SKM-1 (cell line): ENCODE data around the gene RASSF4.

Source experiments
- DNase-seq: peaks from one replicate; lab custom pipeline; 2025; ENCODE audit not compliant: unreplicated experiment; lab: John Stamatoyannopoulos, UW

The RASSF4 gene

GRCh38 chr10:44985175-44985681 is 25.6 kb downstream of the RASSF4 start:
- DNase-seq, result no peak

- no peak for DNase-seq
Measured at GRCh38 chr10:44986179-44986578, 26.6 kb downstream of the RASSF4 start.

GRCh38 chr10:44986670-44987069 is 27.1 kb downstream of the RASSF4 start:
- DNase-seq, result no peak

GRCh38 chr10:44988957-44989585 is 29.5 kb downstream of the RASSF4 start:
- no peak for DNase-seq

GRCh38 chr10:44989597-44990301 is 30.1 kb downstream of the RASSF4 start:
- DNase-seq, result no peak

- DNase-seq, result no peak
Measured at GRCh38 chr10:44990302-44990655, 30.7 kb downstream of the RASSF4 start.

GRCh38 chr10:44990965-44991364 is 31.4 kb downstream of the RASSF4 start:
- no peak for DNase-seq

- no peak for DNase-seq
Measured at GRCh38 chr10:44991571-44991970, 32.0 kb downstream of the RASSF4 start.

GRCh38 chr10:44992070-44992731 is 32.6 kb downstream of the RASSF4 start:
- DNase-seq, result no peak

GRCh38 chr10:44992732-44993225 is 33.2 kb downstream of the RASSF4 start:
- DNase-seq, result no peak

GRCh38 chr10:44993226-44993921 is 33.8 kb downstream of the RASSF4 start:
- DNase-seq, result no peak

GRCh38 chr10:44993922-44994751 is 34.5 kb downstream of the RASSF4 start:
- DNase-seq, result no peak

- no peak for DNase-seq
Measured at GRCh38 chr10:44994752-44995530, 35.3 kb downstream of the RASSF4 start.

- DNase-seq, result no peak
Measured at GRCh38 chr10:44995581-44995913, 35.9 kb downstream of the RASSF4 start.

GRCh38 chr10:44995914-44996669 is 36.5 kb downstream of the RASSF4 start:
- DNase-seq, result no peak

- DNase-seq, result no peak
Measured at GRCh38 chr10:44997105-44997748, 37.6 kb downstream of the RASSF4 start.

- DNase-seq, result no peak
Measured at GRCh38 chr10:44998146-44998631, 38.6 kb downstream of the RASSF4 start.

GRCh38 chr10:45000138-45000751 is 40.6 kb downstream of the RASSF4 start:
- no peak for DNase-seq
